Measurements from ENCODE around the gene GLIS1.

DNA sequence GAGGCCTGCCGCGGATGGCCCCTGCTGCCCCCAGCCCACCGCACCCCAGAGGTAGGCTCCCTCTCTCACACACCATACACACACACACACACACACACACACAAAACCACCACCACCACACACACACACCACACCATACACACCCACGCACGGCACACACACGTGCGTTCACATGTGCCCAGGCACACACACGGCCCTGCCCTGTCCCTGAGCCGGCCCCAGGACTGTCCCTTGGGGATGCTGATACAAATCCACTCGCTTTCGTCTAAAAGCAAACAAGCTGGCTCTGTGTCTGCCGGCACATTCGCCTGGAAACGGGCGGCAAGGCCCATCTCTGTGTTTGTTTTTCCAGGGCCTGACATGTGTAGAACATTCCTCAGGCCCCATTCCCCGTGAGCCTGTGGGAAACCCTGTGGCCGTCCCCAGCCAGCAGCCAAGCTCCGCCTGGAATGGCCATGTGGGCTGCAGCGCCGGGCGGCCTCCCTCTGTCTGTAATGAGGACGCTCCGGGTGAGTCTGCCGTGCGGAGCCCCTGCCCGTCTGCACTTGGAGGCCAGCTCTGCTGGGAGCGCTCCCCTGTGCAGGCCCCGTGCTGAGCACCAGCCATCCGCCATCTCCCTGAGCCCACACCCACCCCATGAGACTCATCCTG lies 212.4 kb downstream of the GLIS1 start:
- TF ChIP-seq GATA2 (IDR thresholded peaks at IDR 0.05; ENCODE audit: low read depth, low read length), result no peak
- TF ChIP-seq GATA3 (IDR thresholded peaks at IDR 0.05; ENCODE audit: low read depth, low read length), result no peak

Measured in SH-SY5Y (cell line).